ENCODE data around the gene GRK4. TPM values are rescaled to one million over a fixed set of nuclear protein-coding genes. Genes with fewer than 3 reads are reported as not detected.

Gene GRK4
- total and polyA plus RNA-seq, 3 experiments from 2014 or later, result 2.5 to 7.7 (median 5.4) TPM

DNA sequence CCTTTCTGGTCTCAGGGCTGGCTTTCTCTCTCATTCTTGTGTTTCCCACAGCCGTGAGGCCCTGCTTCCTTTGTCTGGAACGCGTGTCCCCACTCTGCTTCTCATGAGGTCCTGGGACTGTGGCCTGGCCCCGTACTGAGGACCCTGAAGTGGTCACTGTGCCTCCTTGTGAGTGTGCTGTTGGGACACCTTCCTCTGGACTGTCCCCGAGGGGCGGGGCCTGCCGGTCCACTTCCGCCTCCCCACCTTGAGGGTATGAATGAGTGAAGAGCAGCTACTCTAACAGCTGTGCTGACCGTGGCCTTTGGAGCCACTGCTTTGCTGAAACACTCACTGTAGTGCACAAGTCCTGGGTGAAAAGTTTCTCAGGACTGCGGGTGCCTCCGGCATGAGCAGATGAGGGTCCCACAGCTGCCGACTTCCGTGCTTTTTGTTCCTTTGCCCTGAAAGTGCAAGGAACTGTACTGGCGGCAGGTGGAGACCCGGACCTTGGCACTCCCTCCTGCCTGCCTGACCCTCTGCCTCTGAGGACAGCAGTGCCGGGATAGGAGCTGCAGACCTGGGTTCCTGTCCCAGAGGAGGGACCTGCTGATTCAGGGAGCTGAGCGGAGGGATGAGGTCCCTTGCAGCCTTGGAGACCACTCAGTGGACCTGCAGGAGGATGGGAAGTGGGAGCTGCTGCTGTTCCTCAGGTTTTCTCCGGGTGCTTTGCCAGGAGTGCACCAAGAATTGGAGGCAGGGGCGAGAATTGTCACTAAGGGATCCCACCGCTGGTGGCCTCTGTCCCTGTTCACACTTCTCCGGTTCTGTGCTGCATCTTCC, 73.0 kb downstream of the GRK4 start:
- Mint-ChIP-seq H3K4me1 (peaks cover 14 to 32% (median 16%) of the 10 kb centered on the region in 3 donors), H3K9me3 (no peaks in the 10 kb centered on the region), H3K27me3 (peaks cover 9 to 10% of the 10 kb centered on the region in 2 donors), H3K36me3 (peaks cover 0 to 1% (median 0%) of the 10 kb centered on the region in 3 donors), H3K27ac (no peak overlapping the region), H3K4me3 (no peak overlapping the region)
- Histone ChIP-seq H3K4me3 (ENCODE audit: low read length) (no peak overlapping the region), H3K27ac (ENCODE audit: low read depth, low read length) (no peak overlapping the region), H3K4me1 (ENCODE audit: insufficient read depth, low read length) (peaks cover 23% of the 10 kb centered on the region), H3K27me3 (ENCODE audit: insufficient read depth, low read length, poor library complexity, severe bottlenecking) (no peaks in the 10 kb centered on the region), H3K36me3 (ENCODE audit: insufficient read depth, low read length) (no peaks in the 10 kb centered on the region), H3K9me3 (ENCODE audit: low read length) (no peaks in the 10 kb centered on the region)
- DNase-seq, result no peak
- ChIA-PET CTCF (interaction anchor here (0.8 to 1.9 kb wide), 3 partner anchors 9 to 75 kb away, joined by 3 to 7 read pairs (median 4); no protein-coding TSS in a partner anchor), POLR2A (no interaction called here)

DNA sequence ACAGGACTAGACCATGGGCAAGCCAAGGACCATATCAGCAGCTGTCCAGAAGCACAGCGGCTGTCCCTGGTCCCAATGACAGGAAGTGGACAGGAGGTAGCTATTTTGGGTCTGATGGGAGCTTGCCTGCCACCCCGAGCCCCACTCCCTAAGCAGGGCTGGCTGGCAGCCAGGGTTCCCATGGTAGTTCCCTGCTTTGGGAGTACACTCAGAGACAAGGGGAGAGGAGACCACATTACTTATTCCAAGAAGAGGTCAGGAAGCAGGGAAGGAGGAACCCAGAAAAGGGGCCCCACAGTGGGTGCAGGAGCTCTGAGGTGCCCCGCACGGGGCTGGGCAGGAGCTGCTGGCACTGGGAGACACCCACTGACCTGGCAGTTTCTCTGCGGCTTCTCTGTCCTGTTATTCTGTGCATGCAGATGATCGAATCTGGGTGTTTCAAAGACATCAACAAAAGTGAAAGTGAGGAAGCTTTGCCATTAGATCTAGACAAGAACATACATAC, 74.6 kb downstream of the GRK4 start:
- Histone ChIP-seq H3K4me3 (ENCODE audit: low read length) (peak overlapping the region; percentile 29), H3K9me3 (ENCODE audit: low read length) (no peaks in the 10 kb centered on the region), H3K36me3 (ENCODE audit: insufficient read depth, low read length) (no peaks in the 10 kb centered on the region), H3K4me1 (ENCODE audit: insufficient read depth, low read length) (peaks cover 32% of the 10 kb centered on the region), H3K27ac (ENCODE audit: low read depth, low read length) (no peak overlapping the region), H3K27me3 (ENCODE audit: insufficient read depth, low read length, poor library complexity, severe bottlenecking) (no peaks in the 10 kb centered on the region)
- POLR2A ChIA-PET, result interaction anchor here (1.1 kb wide), 1 partner anchor 74 kb away, joined by 4 read pairs; the partner anchor contains the start of gene GRK4
- Mint-ChIP-seq H3K27me3 (peaks cover 9 to 10% of the 10 kb centered on the region in 2 donors), H3K9me3 (no peaks in the 10 kb centered on the region), H3K4me3 (peak overlapping the region; percentile 4 to 71 (median 41)), H3K4me1 (peaks cover 24 to 46% (median 25%) of the 10 kb centered on the region in 3 donors), H3K36me3 (peaks cover 0 to 3% (median 0%) of the 10 kb centered on the region in 3 donors), H3K27ac (peak overlapping the region in 1 of 8 donors; percentile 4)
- DNase-seq, result no peak
- CTCF ChIA-PET, result interaction anchor here (0.9 to 1.9 kb wide), 9 partner anchors 10 to 818 kb away, joined by 3 to 12 read pairs (median 3); no protein-coding TSS in a partner anchor

DNA sequence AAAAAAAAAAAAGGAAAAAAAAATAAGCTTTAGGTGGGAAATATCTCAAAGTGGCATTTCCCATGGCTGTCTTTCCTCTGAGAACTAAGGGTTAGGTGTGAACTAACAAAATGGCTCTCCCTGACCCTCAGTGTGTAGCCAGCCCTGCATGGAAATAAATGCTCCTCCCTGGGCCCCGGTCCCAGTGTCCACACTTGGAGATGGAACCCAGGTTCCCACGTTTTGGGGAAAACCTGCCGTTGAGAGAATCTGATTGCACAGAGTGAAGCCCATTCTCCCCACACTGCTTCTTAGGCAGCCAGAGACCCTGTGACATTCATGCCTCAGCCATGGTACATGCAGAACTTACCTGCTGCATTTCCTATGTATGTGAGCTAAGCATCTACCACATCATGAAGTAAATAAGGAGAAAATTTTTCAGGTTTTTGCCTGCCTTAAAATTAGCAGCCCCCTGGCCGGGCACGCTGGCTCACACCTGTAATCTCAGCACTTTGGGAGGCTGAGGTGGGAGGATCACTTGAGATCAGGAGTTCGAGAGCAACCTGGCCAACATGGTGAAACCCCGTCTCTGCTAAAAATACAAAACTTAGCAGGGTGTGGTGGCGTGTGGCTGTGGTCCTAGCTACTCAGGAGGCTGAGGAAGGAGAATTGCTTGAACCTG, 76.5 kb downstream of the GRK4 start:
- Histone ChIP-seq H3K27ac (ENCODE audit: low read depth, low read length) (no peak overlapping the region), H3K36me3 (ENCODE audit: insufficient read depth, low read length) (no peaks in the 10 kb centered on the region), H3K4me1 (ENCODE audit: insufficient read depth, low read length) (peaks cover 39% of the 10 kb centered on the region), H3K9me3 (ENCODE audit: low read length) (no peaks in the 10 kb centered on the region), H3K27me3 (ENCODE audit: insufficient read depth, low read length, poor library complexity, severe bottlenecking) (no peaks in the 10 kb centered on the region), H3K4me3 (ENCODE audit: low read length) (no peak overlapping the region)
- H3K27me3 Mint-ChIP-seq, result peaks cover 9 to 10% of the 10 kb centered on the region in 2 donors
- H3K4me1 Mint-ChIP-seq, result peaks cover 28 to 60% (median 32%) of the 10 kb centered on the region in 3 donors
- H3K36me3 Mint-ChIP-seq, result peaks cover 0 to 3% (median 0%) of the 10 kb centered on the region in 3 donors
- H3K27ac Mint-ChIP-seq, result peak overlapping the region in 1 of 8 donors; percentile 21
- POLR2A ChIA-PET, result interaction anchor here (1.1 kb wide), 1 partner anchor 103 kb away, joined by 6 read pairs; no protein-coding TSS in a partner anchor
- no peak for DNase-seq
- CTCF ChIA-PET, result interaction anchor here (0.7 kb wide), 2 partner anchors 71 to 391 kb away, joined by 3 to 4 read pairs; no protein-coding TSS in a partner anchor
- H3K9me3 Mint-ChIP-seq, result no peaks in the 10 kb centered on the region
- peak overlapping the region in 3 of 7 donors; percentile 12 to 81 (median 24) for H3K4me3 Mint-ChIP-seq

DNA sequence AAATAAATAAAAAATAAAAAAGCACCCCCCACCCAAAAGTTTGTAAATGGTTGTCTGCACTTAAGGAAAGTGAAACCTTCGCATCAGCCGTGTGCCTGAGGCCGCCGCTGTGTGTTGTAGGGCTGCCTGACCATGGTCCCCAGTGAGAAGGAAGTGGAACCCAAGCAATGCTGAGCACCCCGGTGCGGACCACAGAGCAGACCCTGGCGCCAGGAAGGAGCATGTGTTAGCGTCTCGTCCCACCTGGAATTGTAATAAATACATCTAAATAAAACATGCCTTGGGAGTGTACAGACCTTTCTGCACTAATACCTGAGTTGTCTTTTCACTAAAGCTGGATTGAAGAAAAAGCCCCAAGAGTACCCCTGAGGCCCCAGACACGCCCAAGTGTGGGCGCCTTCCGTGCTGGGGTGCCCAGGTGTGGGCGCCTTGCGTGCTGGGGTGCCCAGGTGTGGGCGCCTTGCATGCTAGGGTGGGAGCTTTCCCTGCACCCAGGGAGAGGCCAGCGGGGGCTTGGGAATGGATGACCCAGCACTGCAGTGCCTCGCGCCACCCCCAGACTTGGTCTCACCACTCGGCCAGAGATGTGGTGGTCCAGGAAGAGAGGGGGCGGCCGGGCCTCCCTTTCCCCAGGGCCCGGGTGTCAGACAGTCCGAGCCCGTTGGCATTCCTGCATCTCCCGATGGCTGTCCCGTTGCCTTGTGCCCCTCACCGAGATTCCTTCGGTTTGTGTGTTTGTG, 77.3 kb downstream of the GRK4 start:
- peaks cover 47% of the 10 kb centered on the region for H3K4me1 ChIP-seq (ENCODE audit: insufficient read depth, low read length)
- H3K27me3 ChIP-seq (ENCODE audit: insufficient read depth, low read length, poor library complexity, severe bottlenecking), result no peaks in the 10 kb centered on the region
- no peaks in the 10 kb centered on the region for H3K9me3 ChIP-seq (ENCODE audit: low read length)
- H3K27ac ChIP-seq (ENCODE audit: low read depth, low read length), result no peak overlapping the region
- H3K36me3 ChIP-seq (ENCODE audit: insufficient read depth, low read length), result no peaks in the 10 kb centered on the region
- H3K36me3 Mint-ChIP-seq, result peaks cover 0 to 5% (median 3%) of the 10 kb centered on the region in 3 donors
- CTCF ChIA-PET, result interaction anchor here (0.8 to 1.3 kb wide), 2 partner anchors 8 to 63 kb away, joined by 3 to 4 read pairs; no protein-coding TSS in a partner anchor
- POLR2A ChIA-PET, result interaction anchor here (1.4 kb wide), 1 partner anchor 9 kb away, joined by 3 read pairs; no protein-coding TSS in a partner anchor
- H3K4me3 Mint-ChIP-seq, result peak overlapping the region; percentile 11 to 93 (median 88)
- H3K4me1 Mint-ChIP-seq, result peaks cover 36 to 68% (median 40%) of the 10 kb centered on the region in 3 donors
- no peak for DNase-seq
- H3K4me3 ChIP-seq (ENCODE audit: low read length), result peak overlapping the region; percentile 58
- peaks cover 0 to 5% (median 3%) of the 10 kb centered on the region in 5 donors for H3K9me3 Mint-ChIP-seq
- peak overlapping the region in 3 of 8 donors; percentile 17 to 90 (median 90) for H3K27ac Mint-ChIP-seq
- peaks cover 9 to 10% of the 10 kb centered on the region in 2 donors for H3K27me3 Mint-ChIP-seq

DNA sequence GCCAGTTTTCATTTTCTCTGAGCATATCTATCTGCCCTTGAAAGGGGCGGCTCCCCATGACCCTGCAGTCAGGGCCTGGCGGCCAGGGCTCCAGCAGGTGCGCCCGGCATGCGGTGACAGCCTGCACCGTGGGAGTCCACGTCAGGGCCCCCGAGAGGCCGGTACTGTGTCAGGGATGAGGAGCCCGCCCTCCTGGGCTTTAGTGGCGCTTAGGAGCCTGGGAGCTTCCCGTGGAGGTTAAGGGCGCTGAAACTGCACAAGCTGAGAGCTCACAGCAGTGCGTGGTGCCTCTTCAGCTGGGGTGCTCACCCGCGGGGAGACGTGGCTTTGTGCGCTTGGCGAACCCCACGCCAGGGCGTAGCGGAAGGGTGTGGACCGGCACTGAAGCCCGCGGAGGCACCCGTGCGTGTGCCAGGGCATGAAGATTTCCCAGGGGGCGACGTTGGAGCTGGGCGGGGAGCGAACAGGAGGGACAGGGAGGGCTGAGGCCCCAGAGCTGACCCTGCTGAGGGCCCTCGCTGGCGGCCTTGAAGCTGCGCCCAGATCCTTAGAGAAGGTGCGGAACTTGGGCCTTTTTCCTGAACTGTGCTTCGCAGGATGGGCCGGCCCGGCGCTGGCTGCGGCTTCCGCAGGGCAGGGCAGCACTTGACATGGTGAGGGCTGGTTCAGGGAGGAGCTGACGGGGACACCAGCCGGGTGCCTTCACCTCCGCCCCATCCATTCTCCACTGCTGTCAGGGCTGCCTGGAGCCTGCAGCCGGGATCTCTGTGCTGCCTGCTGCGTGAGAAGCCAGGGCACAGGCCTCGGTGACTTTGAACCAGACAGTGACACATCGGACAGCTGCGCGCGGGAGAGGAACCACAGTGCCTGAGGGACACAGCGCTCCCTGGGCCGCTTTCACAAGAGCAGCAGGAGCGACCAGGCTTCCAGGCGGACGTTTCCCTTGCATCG, 78.1 kb downstream of the GRK4 start:
- Mint-ChIP-seq H3K36me3 (peaks cover 0 to 7% (median 3%) of the 10 kb centered on the region in 3 donors), H3K4me1 (peaks cover 41 to 76% (median 43%) of the 10 kb centered on the region in 3 donors), H3K27me3 (peaks cover 6 to 10% of the 10 kb centered on the region in 2 donors), H3K27ac (peak overlapping the region; percentile 69 to 95 (median 86)), H3K9me3 (peaks cover 0 to 7% (median 5%) of the 10 kb centered on the region in 5 donors), H3K4me3 (peak overlapping the region; percentile 80 to 93 (median 88))
- peak overlapping the region; percentile 35 for H3K27ac ChIP-seq (ENCODE audit: low read depth, low read length)
- ChIA-PET POLR2A (interaction anchor here (0.5 to 1.4 kb wide), 4 partner anchors 10 to 78 kb away, joined by 3 to 4 read pairs (median 3); partner anchors contain the start of genes GRK4, HTT, HTT-AS and NOP14), CTCF (interaction anchor here (0.8 to 1.3 kb wide), 5 partner anchors 9 to 63 kb away, joined by 3 to 4 read pairs (median 4); no protein-coding TSS in a partner anchor)
- no peaks in the 10 kb centered on the region for H3K27me3 ChIP-seq (ENCODE audit: insufficient read depth, low read length, poor library complexity, severe bottlenecking)
- H3K36me3 ChIP-seq (ENCODE audit: insufficient read depth, low read length), result no peaks in the 10 kb centered on the region
- H3K9me3 ChIP-seq (ENCODE audit: low read length), result no peaks in the 10 kb centered on the region
- H3K4me3 ChIP-seq (ENCODE audit: low read length), result peak overlapping the region; percentile 58
- peak; percentile 10 to 65 (median 35) for DNase-seq
- H3K4me1 ChIP-seq (ENCODE audit: insufficient read depth, low read length), result peaks cover 52% of the 10 kb centered on the region

DNA sequence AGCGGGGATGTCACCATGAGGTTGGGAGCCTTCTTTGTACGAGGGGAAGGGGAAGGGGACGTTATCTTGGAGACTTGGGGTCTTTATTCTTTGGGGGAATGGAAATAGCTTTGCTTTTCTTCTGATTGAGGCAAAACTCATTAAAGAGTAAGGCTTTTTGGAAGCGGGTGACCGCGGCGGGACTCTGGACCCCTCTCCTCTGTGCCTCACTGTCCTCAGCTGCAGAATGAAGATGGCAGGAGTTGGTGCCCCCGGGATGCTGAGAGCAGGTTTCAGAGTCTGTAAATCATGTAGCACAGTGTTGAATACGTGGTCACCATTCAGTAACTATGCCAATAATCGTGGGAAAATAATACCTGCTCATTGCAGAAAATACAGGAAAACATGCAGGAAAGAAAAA, 78.9 kb downstream of the GRK4 start:
- peak overlapping the region; percentile 58 for H3K4me3 ChIP-seq (ENCODE audit: low read length)

More for the DNA sequence above, 78.9 kb downstream of the GRK4 start:
- peaks cover 5 to 7% of the 10 kb centered on the region in 2 donors for H3K27me3 Mint-ChIP-seq
- CTCF ChIA-PET, result interaction anchor here (0.9 to 1.3 kb wide), 4 partner anchors 11 to 64 kb away, joined by 3 to 4 read pairs (median 4); no protein-coding TSS in a partner anchor
- H3K36me3 Mint-ChIP-seq, result peaks cover 0 to 7% (median 3%) of the 10 kb centered on the region in 3 donors
- H3K9me3 Mint-ChIP-seq, result peaks cover 0 to 7% (median 5%) of the 10 kb centered on the region in 5 donors
- POLR2A ChIA-PET, result interaction anchor here (0.5 to 1.4 kb wide), 4 partner anchors 11 to 79 kb away, joined by 3 to 4 read pairs (median 3); partner anchors contain the start of genes GRK4, HTT, HTT-AS and NOP14
- Histone ChIP-seq H3K9me3 (ENCODE audit: low read length) (no peaks in the 10 kb centered on the region), H3K36me3 (ENCODE audit: insufficient read depth, low read length) (no peaks in the 10 kb centered on the region), H3K27me3 (ENCODE audit: insufficient read depth, low read length, poor library complexity, severe bottlenecking) (no peaks in the 10 kb centered on the region), H3K27ac (ENCODE audit: low read depth, low read length) (no peak overlapping the region), H3K4me1 (ENCODE audit: insufficient read depth, low read length) (peaks cover 51% of the 10 kb centered on the region)
- peak overlapping the region in 7 of 8 donors; percentile 73 to 95 (median 90) for H3K27ac Mint-ChIP-seq
- peak overlapping the region; percentile 80 to 93 (median 88) for H3K4me3 Mint-ChIP-seq
- no peak for DNase-seq
- H3K4me1 Mint-ChIP-seq, result peaks cover 36 to 75% (median 42%) of the 10 kb centered on the region in 3 donors
